DND-41 (cell line): ENCODE data around the gene CIZ1.

ENCODE experiments used
- EZH2 ChIP-seq: IDR thresholded peaks from 3 replicates; pipeline ENCODE4 v1.6.1; 2012; ENCODE audit warnings: borderline replicate concordance, low read depth, mild to moderate bottlenecking, moderate library complexity, low read length, inconsistent platforms; ENCODE audit not compliant: severe bottlenecking
- TF ChIP-seq, protein P1 (sequence below): IDR thresholded peaks from 2 replicates; pipeline ENCODE4 v1.5.1; 2012; ENCODE audit warnings: borderline replicate concordance, low read length, moderate library complexity, mild to moderate bottlenecking; ENCODE audit not compliant: poor library complexity, severe bottlenecking; ENCODE audit errors: extremely low read depth

DNA sequence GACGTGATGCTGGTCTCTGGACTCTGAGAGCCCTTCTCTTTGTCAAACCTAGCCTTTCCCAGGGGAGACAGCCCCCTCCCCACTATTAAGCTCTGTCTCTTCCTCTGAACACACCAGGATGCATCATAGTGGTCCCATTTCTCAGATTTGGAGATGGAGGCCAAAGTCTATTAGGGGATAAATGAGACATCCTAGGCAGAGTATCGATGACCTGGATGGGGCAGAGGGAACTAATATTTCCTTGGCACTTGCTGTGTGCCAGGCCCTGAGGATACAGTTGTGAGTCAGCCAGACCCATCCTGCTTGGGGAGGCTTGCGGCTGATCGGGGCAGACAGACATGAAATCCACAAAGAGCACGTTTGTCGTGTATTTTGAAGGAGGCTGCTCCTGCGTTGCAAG lies 17.0 kb upstream of the CIZ1 start:
- TF ChIP-seq, protein P1, sequence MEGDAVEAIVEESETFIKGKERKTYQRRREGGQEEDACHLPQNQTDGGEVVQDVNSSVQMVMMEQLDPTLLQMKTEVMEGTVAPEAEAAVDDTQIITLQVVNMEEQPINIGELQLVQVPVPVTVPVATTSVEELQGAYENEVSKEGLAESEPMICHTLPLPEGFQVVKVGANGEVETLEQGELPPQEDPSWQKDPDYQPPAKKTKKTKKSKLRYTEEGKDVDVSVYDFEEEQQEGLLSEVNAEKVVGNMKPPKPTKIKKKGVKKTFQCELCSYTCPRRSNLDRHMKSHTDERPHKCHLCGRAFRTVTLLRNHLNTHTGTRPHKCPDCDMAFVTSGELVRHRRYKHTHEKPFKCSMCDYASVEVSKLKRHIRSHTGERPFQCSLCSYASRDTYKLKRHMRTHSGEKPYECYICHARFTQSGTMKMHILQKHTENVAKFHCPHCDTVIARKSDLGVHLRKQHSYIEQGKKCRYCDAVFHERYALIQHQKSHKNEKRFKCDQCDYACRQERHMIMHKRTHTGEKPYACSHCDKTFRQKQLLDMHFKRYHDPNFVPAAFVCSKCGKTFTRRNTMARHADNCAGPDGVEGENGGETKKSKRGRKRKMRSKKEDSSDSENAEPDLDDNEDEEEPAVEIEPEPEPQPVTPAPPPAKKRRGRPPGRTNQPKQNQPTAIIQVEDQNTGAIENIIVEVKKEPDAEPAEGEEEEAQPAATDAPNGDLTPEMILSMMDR = no peak
- TF ChIP-seq EZH2 = no peak
